ENCODE measurements around the gene DMXL1. TPM values are rescaled to one million over a fixed set of nuclear protein-coding genes. Genes with fewer than 3 reads are reported as not detected.
A peak's percentile ranks its signal among the peaks of the same experiment; 100 is the strongest.

DMXL1 gene
- polyA plus RNA-seq, 2 of the 4 experiments (the other 2 are of a cell fraction), result 8.4 to 28.8 TPM

GRCh38 chr5:119268387-119269060 lies 197.6 kb downstream of the DMXL1 start (continued):
- TF ChIP-seq ATOH8 (CRISPR knock-in tag; IDR thresholded peaks at IDR 0.05; ENCODE audit: low read depth) (no peak), HDAC2 (IDR thresholded peaks at IDR 0.05) (no peak), MAZ (IDR thresholded peaks at IDR 0.05; ENCODE audit: borderline replicate concordance, low read depth, low read length) (0 out of 2 replicates have a peak, but pooled peaks have one; percentile 15), RAD21 (conservative IDR thresholded peaks at IDR 0.05 in 1 of 2, IDR thresholded peaks at IDR 0.05 in 1 of 2) (peak in 1 of 2 experiments; percentile 1; a peak in 2 of 5 replicates), E2F6 (IDR thresholded peaks at IDR 0.05; ENCODE audit: borderline replicate concordance, low read depth) (peak; percentile 72; the same call in 1 of the 2 replicates), MAX (IDR thresholded peaks at IDR 0.05) (no peak; the same call in 1 of the 2 replicates), HES2 (IDR thresholded peaks at IDR 0.05) (no peak), POLR2A (IDR thresholded peaks at IDR 0.05; ENCODE audit: low read length) (peak; percentile 87)

- Histone ChIP-seq H3K4me1 (peaks cover 47% of the 10 kb centered on the region), H3K4me3 (peak overlapping the region; percentile 69), H3K4me2 (peak overlapping the region; percentile 75), H3K9me3 (peaks cover 14% of the 10 kb centered on the region; the same call in 1 of the 3 replicates), H3K27ac (peak overlapping the region; percentile 81 to 93)
- CTCF ChIA-PET, result interaction anchor here (0.8 to 2.4 kb wide), 6 partner anchors 9 to 281 kb away, joined by 3 to 12 read pairs (median 4); partner anchors contain the start of gene DTWD2
- peak in 1 of 2 experiments; percentile 53 for DNase-seq (ENCODE audit: low read depth in 1 of 2, low spot score in 1 of 2)
- POLR2A ChIA-PET, result interaction anchor here (0.5 to 2.2 kb wide), 9 partner anchors 19 to 281 kb away, joined by 4 to 17 read pairs (median 7); partner anchors contain the start of genes DMXL1 and DTWD2
- peak; percentile 38 to 39 for ATAC-seq
- TF ChIP-seq PHF8 (IDR thresholded peaks at IDR 0.05; ENCODE audit: borderline replicate concordance, low read depth) (0 out of 2 replicates have a peak, but pooled peaks have one; percentile 8), MAX (IDR thresholded peaks at IDR 0.05) (peak; percentile 39; the same call in 1 of the 2 replicates), CBX8 (IDR thresholded peaks at IDR 0.05) (no peak), RAD21 (conservative IDR thresholded peaks at IDR 0.05 in 1 of 2, IDR thresholded peaks at IDR 0.05 in 1 of 2) (0 out of 5 replicates have a peak, but pooled peaks of 1 of the 2 experiments have one; percentile 3)
- no peak for FAIRE-seq
- WGBS (ENCODE audit: missing lambda C conversion rate), result 4% methylated on average over 24 of the region's 24 CpGs
Measured at GRCh38 chr5:119269061-119269944, 198.4 kb downstream of the DMXL1 start.

- POLR2A ChIA-PET, result interaction anchor here (0.9 kb wide), 1 partner anchor 54 kb away, joined by 3 read pairs; no protein-coding TSS in a partner anchor
- Histone ChIP-seq H3K9me3 (peaks cover 7% of the 10 kb centered on the region; the same call in 1 of the 3 replicates), H3K27ac (peak overlapping the region; percentile 16 to 23; a peak in 2 of 6 replicates), H3K4me1 (peaks cover 56% of the 10 kb centered on the region), H3K4me3 (peak overlapping the region; percentile 69; the same call in 2 of the 3 replicates), H3K4me2 (peak overlapping the region; percentile 75)
- FAIRE-seq (no peak), ATAC-seq (no peak), DNase-seq (ENCODE audit: low read depth in 1 of 2, low spot score in 1 of 2) (no peak)
- CTCF ChIA-PET, result interaction anchor here (0.8 to 2.4 kb wide), 2 partner anchors 64 to 282 kb away, joined by 3 to 9 read pairs; partner anchors contain the start of gene DTWD2
- WGBS (ENCODE audit: missing lambda C conversion rate), result 52% methylated on average over 5 of the region's 5 CpGs
- TF ChIP-seq RFX5 (IDR thresholded peaks at IDR 0.05) (no peak), E2F6 (IDR thresholded peaks at IDR 0.05; ENCODE audit: borderline replicate concordance, low read depth) (no peak), NFE2L2 (conservative IDR thresholded peaks at IDR 0.05; ENCODE audit: low read length) (no peak), PHF8 (IDR thresholded peaks at IDR 0.05; ENCODE audit: borderline replicate concordance, low read depth) (no peak), MAX (IDR thresholded peaks at IDR 0.05) (no peak), TFCP2L1 (CRISPR knock-in tag; IDR thresholded peaks at IDR 0.05) (no peak), HEYL (CRISPR knock-in tag; IDR thresholded peaks at IDR 0.05) (no peak), RARB (CRISPR knock-in tag; IDR thresholded peaks at IDR 0.05) (no peak), USF2 (IDR thresholded peaks at IDR 0.05) (no peak), RCOR1 (IDR thresholded peaks at IDR 0.05; ENCODE audit: low read depth, low read length) (no peak), CTCF (IDR thresholded peaks at IDR 0.05) (no peak), ZC3H11A (IDR thresholded peaks at IDR 0.05) (no peak), CBX2 (IDR thresholded peaks at IDR 0.05; ENCODE audit: borderline replicate concordance, low read depth) (no peak), ZNF302 (CRISPR knock-in tag; IDR thresholded peaks at IDR 0.05) (no peak), ZFP36 (IDR thresholded peaks at IDR 0.05; ENCODE audit: borderline replicate concordance, partially characterized antibody) (no peak), MYC (IDR thresholded peaks at IDR 0.05; ENCODE audit: borderline replicate concordance, low read length) (no peak), GATA3 (IDR thresholded peaks at IDR 0.05; ENCODE audit: borderline replicate concordance) (no peak)
Measured at GRCh38 chr5:119270121-119270565, 199.3 kb downstream of the DMXL1 start.

All from A549 (cell line).